Measurements from ENCODE around the gene BDH1.

DNA sequence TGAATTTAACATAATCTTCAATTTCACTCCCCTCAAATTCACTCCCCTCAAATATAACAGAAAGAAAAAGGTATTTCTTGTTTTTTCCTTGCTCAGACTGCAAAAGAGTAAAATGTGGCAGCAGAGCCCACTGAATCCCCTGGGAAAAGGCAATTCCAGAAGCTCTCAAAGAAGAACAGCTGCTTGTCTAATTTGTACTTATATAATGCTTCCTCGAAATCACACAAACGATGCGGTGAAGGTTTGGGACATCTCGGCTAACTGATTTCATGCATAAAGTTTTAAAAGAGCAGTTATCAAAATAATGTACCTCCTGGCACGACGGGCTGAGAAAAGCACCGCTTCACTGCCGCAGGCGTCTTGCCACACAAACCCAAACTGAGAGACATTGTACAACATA is 10.7 kb downstream of the BDH1 start:
- TF ChIP-seq POLR2A (IDR thresholded peaks at IDR 0.05; ENCODE audit: control extremely low read depth in 1 of 2, low read depth in 2 of 2, low read length in 2 of 2) (no peak), TCF12 (IDR thresholded peaks at IDR 0.05; ENCODE audit: low read depth, low read length) (no peak), POLR2AphosphoS5 (IDR thresholded peaks at IDR 0.05; ENCODE audit: low read depth, low read length) (no peak)
- TF ChIP-seq, protein P1, sequence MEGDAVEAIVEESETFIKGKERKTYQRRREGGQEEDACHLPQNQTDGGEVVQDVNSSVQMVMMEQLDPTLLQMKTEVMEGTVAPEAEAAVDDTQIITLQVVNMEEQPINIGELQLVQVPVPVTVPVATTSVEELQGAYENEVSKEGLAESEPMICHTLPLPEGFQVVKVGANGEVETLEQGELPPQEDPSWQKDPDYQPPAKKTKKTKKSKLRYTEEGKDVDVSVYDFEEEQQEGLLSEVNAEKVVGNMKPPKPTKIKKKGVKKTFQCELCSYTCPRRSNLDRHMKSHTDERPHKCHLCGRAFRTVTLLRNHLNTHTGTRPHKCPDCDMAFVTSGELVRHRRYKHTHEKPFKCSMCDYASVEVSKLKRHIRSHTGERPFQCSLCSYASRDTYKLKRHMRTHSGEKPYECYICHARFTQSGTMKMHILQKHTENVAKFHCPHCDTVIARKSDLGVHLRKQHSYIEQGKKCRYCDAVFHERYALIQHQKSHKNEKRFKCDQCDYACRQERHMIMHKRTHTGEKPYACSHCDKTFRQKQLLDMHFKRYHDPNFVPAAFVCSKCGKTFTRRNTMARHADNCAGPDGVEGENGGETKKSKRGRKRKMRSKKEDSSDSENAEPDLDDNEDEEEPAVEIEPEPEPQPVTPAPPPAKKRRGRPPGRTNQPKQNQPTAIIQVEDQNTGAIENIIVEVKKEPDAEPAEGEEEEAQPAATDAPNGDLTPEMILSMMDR (IDR thresholded peaks at IDR 0.05; ENCODE audit: control extremely low read depth in 1 of 3, insufficient read depth in 1 of 3, low read depth in 1 of 3, low read length in 3 of 3), result no peak
